ENCODE measurements around the gene FRAS1. TPM values are rescaled to one million over a fixed set of nuclear protein-coding genes. Genes with fewer than 3 reads are reported as not detected.

Gene FRAS1
- total and polyA plus RNA-seq, 9 of the 15 experiments (the other 6 are each of a cell fraction or from before 2014, with no cell fraction given): under 0.01 to 0.11 (median 0.04) TPM; not detected in 2

DNA sequence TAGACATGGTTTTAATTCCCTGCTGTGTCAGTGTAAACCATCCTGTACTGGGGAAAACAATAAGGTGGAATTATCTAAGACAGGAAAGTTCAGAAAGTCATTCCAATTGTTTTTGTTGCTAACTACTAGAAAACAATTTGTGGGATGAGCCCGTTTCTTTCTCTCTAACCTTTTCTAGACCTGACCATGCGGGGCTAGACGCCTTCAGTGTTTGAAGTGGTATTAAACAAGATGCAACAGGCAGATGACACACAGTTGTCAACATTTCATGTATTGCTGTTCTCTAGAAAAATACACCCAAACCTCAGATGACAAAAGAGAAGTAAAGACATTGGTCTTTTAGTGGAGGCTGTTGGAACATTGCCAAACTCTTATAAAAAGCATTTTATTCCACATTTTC is 105.7 kb downstream of the FRAS1 start:
- TF ChIP-seq ATF1 (CRISPR knock-in tag; IDR thresholded peaks at IDR 0.05) (no peak), ATF1 (tag; IDR thresholded peaks at IDR 0.05) (no peak), NFIC (IDR thresholded peaks at IDR 0.05) (peak; percentile 54), SMARCE1 (IDR thresholded peaks at IDR 0.05) (no peak)
- H3K27me3 ChIP-seq (ENCODE audit: control insufficient read depth in 2 of 2, insufficient read depth in 2 of 2, low read length in 2 of 2): peaks cover 0 to 4% of the 10 kb centered on the region in 2 experiments; a peak in 1 of 5 replicates
- FAIRE-seq: no peak
- intact Hi-C loops (cut with micrococcal nuclease): loop anchor here (10.0 kb wide), 2 partner anchors 168 to 352 kb away; no protein-coding TSS in a partner anchor
- H3K79me2 ChIP-seq (ENCODE audit: control insufficient read depth, insufficient read depth, low read length): no peaks in the 10 kb centered on the region
- no peak for DNase-seq (ENCODE audit: extremely low read depth in 1 of 4, low spot score in 3 of 4)
- no peaks in the 10 kb centered on the region for H3K36me3 ChIP-seq (ENCODE audit: control insufficient read depth, insufficient read depth, low read length)
- in situ Hi-C loops (cut with MboI): no loop called here
- CTCF ChIA-PET (ENCODE audit: low intra/inter-chr PET ratio): no interaction called here
- no TSS peak for BruUV-seq (replicated peaks)
- H4K20me1 ChIP-seq (replicated peaks; ENCODE audit: control insufficient read depth, insufficient read depth, low read length): no peaks in the 10 kb centered on the region
- no peak for ATAC-seq
- H3K4me3 ChIP-seq: no peak overlapping the region
- H3K4me1 ChIP-seq (replicated peaks in 1 of 2; ENCODE audit: control insufficient read depth in 2 of 2, insufficient read depth in 2 of 2, low read length in 2 of 2): no peaks in the 10 kb centered on the region
- H3K4me2 ChIP-seq (ENCODE audit: insufficient read depth, low read length): no peak overlapping the region
- H3K9ac ChIP-seq (ENCODE audit: insufficient read depth in 1 of 2, low read depth in 2 of 2, low read length in 2 of 2): no peak overlapping the region
- H2AFZ ChIP-seq (ENCODE audit: low read depth, low read length): no peak overlapping the region
- POLR2A ChIA-PET: no interaction called here
- 0% methylated on average over 3 of the region's 3 CpGs for WGBS (ENCODE audit: insufficient coverage, low coverage, missing lambda C conversion rate)
- H3K9me1 ChIP-seq (ENCODE audit: control insufficient read depth, insufficient read depth, low read length): no peaks in the 10 kb centered on the region
- no peaks in the 10 kb centered on the region for H3K9me3 ChIP-seq (replicated peaks; ENCODE audit: control insufficient read depth, insufficient read depth, low read depth, low read length)
- H3K27ac ChIP-seq (ENCODE audit: extremely low read depth, low read depth, low read length): no peak overlapping the region

DNA sequence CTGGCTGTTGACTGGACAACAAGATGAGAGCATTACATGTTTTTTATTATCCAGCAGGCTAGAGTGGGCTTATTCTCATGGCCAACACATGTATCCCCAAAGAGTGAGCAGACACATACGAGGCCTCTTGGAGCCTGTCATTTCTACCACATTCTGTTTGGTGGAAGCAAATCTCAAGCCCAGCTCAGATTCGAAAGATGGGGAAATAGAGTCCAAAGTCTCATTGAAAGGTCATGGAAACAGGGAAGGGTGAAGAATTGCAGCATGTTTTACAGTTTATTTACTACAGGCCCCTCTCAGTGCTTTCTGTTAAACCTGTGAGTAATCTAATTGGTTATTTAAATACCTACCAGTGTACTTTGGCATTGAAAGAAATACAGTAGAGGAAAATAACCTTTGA is 108.6 kb downstream of the FRAS1 start:
- ChIA-PET CTCF (ENCODE audit: low intra/inter-chr PET ratio) (no interaction called here), POLR2A (no interaction called here)
- H3K4me2 ChIP-seq (ENCODE audit: insufficient read depth, low read length): no peak overlapping the region
- H3K79me2 ChIP-seq (ENCODE audit: control insufficient read depth, insufficient read depth, low read length): no peaks in the 10 kb centered on the region
- 0% methylated on average over 2 of the region's 2 CpGs for WGBS (ENCODE audit: insufficient coverage, low coverage, missing lambda C conversion rate)
- intact Hi-C loops (cut with micrococcal nuclease) (loop anchor here (10.0 kb wide), 2 partner anchors 171 to 349 kb away; no protein-coding TSS in a partner anchor), in situ Hi-C loops (cut with MboI) (no loop called here)
- no peak overlapping the region for H3K9ac ChIP-seq (ENCODE audit: insufficient read depth in 1 of 2, low read depth in 2 of 2, low read length in 2 of 2)
- no peak overlapping the region for H3K27ac ChIP-seq (ENCODE audit: extremely low read depth, low read depth, low read length)
- FAIRE-seq (no peak), DNase-seq (ENCODE audit: extremely low read depth in 1 of 4, low spot score in 3 of 4) (no peak), ATAC-seq (no peak)
- no peaks in the 10 kb centered on the region for H3K9me1 ChIP-seq (ENCODE audit: control insufficient read depth, insufficient read depth, low read length)
- no peaks in the 10 kb centered on the region for H4K20me1 ChIP-seq (replicated peaks; ENCODE audit: control insufficient read depth, insufficient read depth, low read length)
- BruUV-seq (replicated peaks): no TSS peak
- no peaks in the 10 kb centered on the region for H3K36me3 ChIP-seq (ENCODE audit: control insufficient read depth, insufficient read depth, low read length)
- H3K27me3 ChIP-seq (ENCODE audit: control insufficient read depth in 2 of 2, insufficient read depth in 2 of 2, low read length in 2 of 2): 0 out of 5 replicates have a peak, but pooled peaks cover 0 to 4% of the 10 kb centered on the region in 2 experiments
- no peaks in the 10 kb centered on the region for H3K9me3 ChIP-seq (replicated peaks; ENCODE audit: control insufficient read depth, insufficient read depth, low read depth, low read length)
- no peak overlapping the region for H3K4me3 ChIP-seq
- H3K4me1 ChIP-seq (replicated peaks in 1 of 2; ENCODE audit: control insufficient read depth in 2 of 2, insufficient read depth in 2 of 2, low read length in 2 of 2): no peaks in the 10 kb centered on the region
- no peak overlapping the region for H2AFZ ChIP-seq (ENCODE audit: low read depth, low read length)
- no peak for TF ChIP-seq ZNF780A (CRISPR knock-in tag; IDR thresholded peaks at IDR 0.05)
- TF ChIP-seq MXI1 (IDR thresholded peaks at IDR 0.05; ENCODE audit: low read depth, low read length): no peak
- TF ChIP-seq, protein P1, sequence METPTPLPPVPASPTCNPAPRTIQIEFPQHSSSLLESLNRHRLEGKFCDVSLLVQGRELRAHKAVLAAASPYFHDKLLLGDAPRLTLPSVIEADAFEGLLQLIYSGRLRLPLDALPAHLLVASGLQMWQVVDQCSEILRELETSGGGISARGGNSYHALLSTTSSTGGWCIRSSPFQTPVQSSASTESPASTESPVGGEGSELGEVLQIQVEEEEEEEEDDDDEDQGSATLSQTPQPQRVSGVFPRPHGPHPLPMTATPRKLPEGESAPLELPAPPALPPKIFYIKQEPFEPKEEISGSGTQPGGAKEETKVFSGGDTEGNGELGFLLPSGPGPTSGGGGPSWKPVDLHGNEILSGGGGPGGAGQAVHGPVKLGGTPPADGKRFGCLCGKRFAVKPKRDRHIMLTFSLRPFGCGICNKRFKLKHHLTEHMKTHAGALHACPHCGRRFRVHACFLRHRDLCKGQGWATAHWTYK (CRISPR knock-in tag; IDR thresholded peaks at IDR 0.05): no peak
- TF ChIP-seq FOXA1 (IDR thresholded peaks at IDR 0.05; ENCODE audit: borderline replicate concordance): no peak
- TF ChIP-seq, protein P2, sequence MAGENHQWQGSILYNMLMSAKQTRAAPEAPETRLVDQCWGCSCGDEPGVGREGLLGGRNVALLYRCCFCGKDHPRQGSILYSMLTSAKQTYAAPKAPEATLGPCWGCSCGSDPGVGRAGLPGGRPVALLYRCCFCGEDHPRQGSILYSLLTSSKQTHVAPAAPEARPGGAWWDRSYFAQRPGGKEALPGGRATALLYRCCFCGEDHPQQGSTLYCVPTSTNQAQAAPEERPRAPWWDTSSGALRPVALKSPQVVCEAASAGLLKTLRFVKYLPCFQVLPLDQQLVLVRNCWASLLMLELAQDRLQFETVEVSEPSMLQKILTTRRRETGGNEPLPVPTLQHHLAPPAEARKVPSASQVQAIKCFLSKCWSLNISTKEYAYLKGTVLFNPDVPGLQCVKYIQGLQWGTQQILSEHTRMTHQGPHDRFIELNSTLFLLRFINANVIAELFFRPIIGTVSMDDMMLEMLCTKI (IDR thresholded peaks at IDR 0.05; ENCODE audit: partially characterized antibody): no peak
- no peak for TF ChIP-seq NCOA1 (IDR thresholded peaks at IDR 0.05; ENCODE audit: low read depth)
- TF ChIP-seq, protein P3, sequence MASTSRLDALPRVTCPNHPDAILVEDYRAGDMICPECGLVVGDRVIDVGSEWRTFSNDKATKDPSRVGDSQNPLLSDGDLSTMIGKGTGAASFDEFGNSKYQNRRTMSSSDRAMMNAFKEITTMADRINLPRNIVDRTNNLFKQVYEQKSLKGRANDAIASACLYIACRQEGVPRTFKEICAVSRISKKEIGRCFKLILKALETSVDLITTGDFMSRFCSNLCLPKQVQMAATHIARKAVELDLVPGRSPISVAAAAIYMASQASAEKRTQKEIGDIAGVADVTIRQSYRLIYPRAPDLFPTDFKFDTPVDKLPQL (IDR thresholded peaks at IDR 0.05; ENCODE audit: extremely low read depth, insufficient read length): no peak
- no peak for TF ChIP-seq RBM14 (IDR thresholded peaks at IDR 0.05; ENCODE audit: borderline replicate concordance, insufficient read depth, low read depth, low read length)
- TF ChIP-seq ZNF311 (CRISPR knock-in tag; IDR thresholded peaks at IDR 0.05): no peak
- no peak for TF ChIP-seq SMARCA4 (IDR thresholded peaks at IDR 0.05)
